Renal cortex interstitium (tissue), 11 donors: ENCODE data around the gene FOXP1. TPM values are rescaled to one million over a fixed set of nuclear protein-coding genes. Genes with fewer than 3 reads are reported as not detected.
A peak's percentile ranks its signal among the peaks of the same experiment; 100 is the strongest.

Source experiments
- DNase-seq, 11 donors: peaks; one replicate each; pipeline ENCODE4 v3.0.0-alpha.2; 2013; ENCODE audit warnings: low read depth in 9 of 11, low spot score in 4 of 11; ENCODE audit errors: extremely low read depth in 1 of 11
- polyA plus RNA-seq, 3 donors: library from polyadenylated mRNA; unstranded; fragments of 120-200 nt; gene quantifications; one replicate each; pipeline ENCODE4 v1.2.1, GENCODE V29; 2013; ENCODE audit not compliant: insufficient read length in 3 of 3

FOXP1 gene
- polyA plus RNA-seq, 3 donors = 36.8 to 51.7 (median 40.1) TPM

- no peak for DNase-seq
Observed at GRCh38 chr3:71203727-71204488, 379.6 kb downstream of the FOXP1 start.

- DNase-seq = no peak
Observed at GRCh38 chr3:71202848-71203533, 380.5 kb downstream of the FOXP1 start.

GRCh38 chr3:71201939-71202338 is 381.6 kb downstream of the FOXP1 start:
- DNase-seq = no peak

- DNase-seq = no peak
Observed at GRCh38 chr3:71197841-71198565, 385.5 kb downstream of the FOXP1 start.

GRCh38 chr3:71195492-71195891 is 388.0 kb downstream of the FOXP1 start:
- peak in 3 of 11 donors; percentile 44 to 68 (median 55) for DNase-seq

- no peak for DNase-seq
Observed at GRCh38 chr3:71194785-71195184, 388.7 kb downstream of the FOXP1 start.

GRCh38 chr3:71191031-71191482 is 392.5 kb downstream of the FOXP1 start:
- no peak for DNase-seq

- no peak for DNase-seq
Observed at GRCh38 chr3:71189480-71189879, 394.0 kb downstream of the FOXP1 start.

GRCh38 chr3:71187715-71188114 is 395.8 kb downstream of the FOXP1 start:
- no peak for DNase-seq

GRCh38 chr3:71186801-71187200 is 396.7 kb downstream of the FOXP1 start:
- DNase-seq = no peak

GRCh38 chr3:71185733-71186455 is 397.6 kb downstream of the FOXP1 start:
- no peak for DNase-seq

- no peak for DNase-seq
Observed at GRCh38 chr3:71184252-71184651, 399.3 kb downstream of the FOXP1 start.

GRCh38 chr3:71183549-71183948 is 400.0 kb downstream of the FOXP1 start:
- no peak for DNase-seq

GRCh38 chr3:71180524-71180923 is 403.0 kb downstream of the FOXP1 start:
- no peak for DNase-seq

- DNase-seq = no peak
Observed at GRCh38 chr3:71177375-71177774, 406.2 kb downstream of the FOXP1 start.

GRCh38 chr3:71176366-71176765 is 407.2 kb downstream of the FOXP1 start:
- no peak for DNase-seq

- no peak for DNase-seq
Observed at GRCh38 chr3:71175691-71176365, 407.7 kb downstream of the FOXP1 start.

GRCh38 chr3:71172951-71173350 is 410.6 kb downstream of the FOXP1 start:
- no peak for DNase-seq

GRCh38 chr3:71172189-71172588 is 411.3 kb downstream of the FOXP1 start:
- no peak for DNase-seq
